GM19372 (cell line): ENCODE data around the gene HTR4.

Experiments
- ATAC-seq: cut with Tn5 transposase; IDR thresholded peaks from one replicate; pipeline ENCODE4 v1.9.1; 2021; ENCODE audit warnings: mild to moderate bottlenecking, low read depth, moderate library complexity; ENCODE audit not compliant: unreplicated experiment

The HTR4 gene

DNA sequence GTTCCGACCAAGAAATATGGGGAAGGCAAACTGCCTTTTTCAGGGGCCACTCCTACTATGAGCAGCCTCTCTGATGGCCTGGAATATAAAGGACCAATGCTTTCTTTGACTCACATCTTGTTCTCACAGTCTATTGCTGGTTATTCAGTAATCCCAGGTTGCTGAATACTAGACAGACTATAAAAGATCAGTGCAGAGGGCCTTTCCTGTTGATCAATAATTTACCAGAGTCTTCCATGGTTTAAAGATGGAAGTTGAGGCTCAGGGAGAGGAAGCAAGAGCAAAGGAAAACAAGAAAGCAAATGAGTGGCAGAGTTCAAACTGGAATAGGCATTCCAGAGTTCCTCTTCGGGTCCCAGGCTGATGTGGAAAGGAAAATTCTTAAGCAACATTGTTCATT is 207.7 kb downstream of the HTR4 start:
- no peak for ATAC-seq

DNA sequence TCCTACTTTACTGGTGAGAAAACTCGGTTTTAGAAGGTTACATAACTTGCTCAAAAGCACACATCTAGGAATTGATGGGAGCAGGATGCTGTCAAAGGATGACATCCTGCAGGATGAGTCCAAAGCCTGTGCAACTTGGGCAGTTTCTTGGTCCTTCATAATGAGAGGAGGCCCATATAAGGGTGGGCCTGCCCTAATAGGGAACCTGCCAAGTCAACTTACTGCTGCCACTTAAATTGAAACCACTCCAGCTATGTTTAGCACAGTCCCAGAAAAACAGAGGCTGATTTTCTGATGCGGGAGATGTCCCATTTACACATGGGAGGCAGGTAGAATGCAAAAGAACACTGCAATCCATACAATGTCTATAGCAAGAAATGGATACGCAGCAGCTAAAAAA is 208.7 kb downstream of the HTR4 start:
- no peak for ATAC-seq

DNA sequence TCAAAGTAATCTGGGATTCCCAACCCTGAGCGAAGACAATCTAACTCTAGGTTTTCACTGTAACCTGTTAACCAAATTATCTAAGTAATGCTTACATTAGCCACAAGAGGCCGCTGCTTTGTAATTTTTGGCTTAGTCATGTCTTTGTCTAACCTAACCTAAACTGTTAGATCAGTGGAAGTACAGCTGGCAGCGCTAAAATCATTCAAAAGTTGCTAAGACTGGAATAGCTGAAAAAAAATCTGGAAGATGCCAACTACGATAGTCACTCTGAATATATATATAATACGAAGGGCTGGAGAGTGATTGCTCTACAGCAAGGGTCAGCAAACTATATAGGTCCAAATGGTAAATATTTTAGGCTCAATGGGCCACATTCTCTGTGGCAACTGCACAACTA is 210.3 kb downstream of the HTR4 start:
- peak; percentile 92 for ATAC-seq

DNA sequence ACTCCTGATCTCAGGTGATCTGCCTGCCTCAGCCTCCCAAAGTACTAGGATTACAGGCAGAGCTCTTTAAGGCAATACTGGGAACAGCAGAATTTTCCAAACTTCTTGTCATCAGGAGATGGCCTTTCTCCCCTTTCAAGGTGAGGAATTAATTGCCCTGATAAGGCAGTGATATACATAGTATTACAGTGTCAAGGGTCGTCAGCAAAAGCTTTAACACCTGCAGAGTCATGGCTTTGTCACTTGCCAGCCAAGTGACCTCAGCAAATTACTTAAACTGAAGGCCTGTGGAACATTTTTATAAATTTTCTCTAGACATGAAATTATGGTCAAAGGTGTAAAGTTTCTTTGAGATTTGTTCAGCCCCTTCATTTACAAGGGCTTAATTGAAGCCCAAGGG is 211.1 kb downstream of the HTR4 start:
- ATAC-seq: no peak

DNA sequence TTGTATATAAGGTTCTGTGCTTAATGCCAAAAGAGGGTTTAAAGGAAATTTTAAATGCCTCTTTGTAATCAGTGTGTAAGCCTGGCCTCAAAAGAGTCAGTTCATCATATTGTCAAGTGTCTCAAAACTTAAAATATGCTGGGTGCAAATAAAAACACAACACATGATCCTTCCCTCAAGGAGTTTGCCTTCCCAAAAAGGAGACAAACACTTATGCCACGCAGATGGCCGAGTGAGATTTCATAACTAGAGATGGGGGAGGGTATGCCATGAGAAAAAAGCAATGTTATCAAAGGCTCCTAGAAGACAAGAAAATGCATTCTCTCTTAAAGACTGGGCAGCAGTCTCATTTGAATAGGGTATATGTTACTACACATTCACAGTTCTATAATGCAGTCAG is 215.4 kb downstream of the HTR4 start:
- ATAC-seq: no peak

DNA sequence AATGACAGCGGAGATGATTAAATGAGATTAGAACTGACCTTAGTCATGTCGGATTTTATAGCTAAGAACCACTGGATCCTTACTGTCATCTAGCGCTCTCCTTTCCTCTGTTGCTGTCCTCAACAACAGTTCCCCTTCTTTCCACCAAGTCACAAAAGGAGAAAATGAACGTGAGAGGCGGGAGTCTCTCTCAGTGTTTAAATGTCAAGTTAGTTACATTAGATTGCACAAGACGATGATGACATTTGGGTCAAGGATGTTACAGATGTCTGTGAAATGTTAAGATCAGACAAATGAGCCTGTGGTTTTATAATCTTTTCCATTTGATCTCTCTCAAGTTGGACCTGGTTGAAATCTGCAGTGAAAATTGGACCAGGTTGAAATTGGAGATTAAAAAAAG is 217.1 kb downstream of the HTR4 start:
- no peak for ATAC-seq

DNA sequence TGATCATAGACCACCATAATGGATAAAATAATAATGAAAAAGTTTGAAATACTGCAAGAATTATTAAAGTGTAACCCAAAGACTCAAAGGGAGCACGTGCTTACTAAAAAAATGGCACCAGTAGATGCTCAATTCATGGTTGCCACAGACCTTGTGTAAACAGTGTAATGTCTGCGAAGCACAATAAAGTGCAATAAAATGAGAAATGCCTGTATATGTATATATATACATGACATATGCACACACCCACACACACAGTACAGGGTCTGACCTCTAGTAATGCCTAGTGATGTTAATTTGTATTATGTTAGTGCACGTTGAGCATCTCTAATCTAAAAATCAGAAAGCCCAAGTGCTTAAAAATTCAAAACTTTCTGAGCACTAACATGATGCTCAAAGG is 218.3 kb downstream of the HTR4 start:
- ATAC-seq: no peak

DNA sequence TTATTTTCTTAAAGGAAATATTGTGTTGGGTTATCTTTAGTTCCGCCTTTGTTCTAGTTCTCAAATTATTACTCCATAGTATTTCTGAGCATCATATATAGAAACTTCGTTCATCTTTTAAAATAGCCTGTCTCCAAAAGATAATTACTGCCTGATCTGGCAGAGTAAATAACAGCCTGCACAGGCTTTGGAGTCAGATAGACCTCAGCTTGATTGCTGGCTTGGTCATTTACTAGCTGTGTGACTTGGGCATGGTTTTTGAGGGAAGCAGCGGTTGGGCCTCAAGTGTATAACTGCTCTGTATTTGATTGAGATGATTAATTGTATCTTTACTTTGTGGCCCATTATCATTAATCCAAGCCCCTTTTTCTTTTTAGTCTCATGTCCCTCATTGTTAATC is 220.5 kb downstream of the HTR4 start:
- ATAC-seq: no peak
